ENCODE data around the gene RNF144A.

The RNF144A gene

GRCh38 chr2:6920743-6921064 is 3.5 kb downstream of the RNF144A start:
- no peak for TF ChIP-seq TAF1 (IDR thresholded peaks at IDR 0.05; ENCODE audit: borderline replicate concordance, insufficient read depth, low read length)
- TF ChIP-seq REST (IDR thresholded peaks at IDR 0.05; ENCODE audit: insufficient read depth in 1 of 2, low read depth in 2 of 2, low read length in 2 of 2), result no peak
- no peak for TF ChIP-seq FOXP2 (optimal IDR thresholded peaks at IDR 0.05; ENCODE audit: borderline replicate concordance, extremely low read depth, extremely low read length, insufficient read depth)
- TF ChIP-seq POLR2AphosphoS5 (IDR thresholded peaks at IDR 0.05; ENCODE audit: low read depth, low read length), result no peak
- no peak for TF ChIP-seq SIN3A (IDR thresholded peaks at IDR 0.05; ENCODE audit: borderline replicate concordance, insufficient read depth, low read length)

- TF ChIP-seq TAF1 (IDR thresholded peaks at IDR 0.05; ENCODE audit: borderline replicate concordance, insufficient read depth, low read length), result no peak
- TF ChIP-seq POLR2AphosphoS5 (IDR thresholded peaks at IDR 0.05; ENCODE audit: low read depth, low read length), result no peak
- TF ChIP-seq REST (IDR thresholded peaks at IDR 0.05; ENCODE audit: insufficient read depth in 1 of 2, low read depth in 2 of 2, low read length in 2 of 2), result no peak
- no peak for TF ChIP-seq SIN3A (IDR thresholded peaks at IDR 0.05; ENCODE audit: borderline replicate concordance, insufficient read depth, low read length)
- no peak for TF ChIP-seq FOXP2 (optimal IDR thresholded peaks at IDR 0.05; ENCODE audit: borderline replicate concordance, extremely low read depth, extremely low read length, insufficient read depth)
These were observed 4.2 kb downstream of the RNF144A start for GRCh38 chr2:6921321-6921922.

GRCh38 chr2:6922201-6922656 is 5.0 kb downstream of the RNF144A start:
- TF ChIP-seq REST (IDR thresholded peaks at IDR 0.05; ENCODE audit: insufficient read depth in 1 of 2, low read depth in 2 of 2, low read length in 2 of 2) (no peak), FOXP2 (optimal IDR thresholded peaks at IDR 0.05; ENCODE audit: borderline replicate concordance, extremely low read depth, extremely low read length, insufficient read depth) (no peak), POLR2AphosphoS5 (IDR thresholded peaks at IDR 0.05; ENCODE audit: low read depth, low read length) (no peak), TAF1 (IDR thresholded peaks at IDR 0.05; ENCODE audit: borderline replicate concordance, insufficient read depth, low read length) (no peak), SIN3A (IDR thresholded peaks at IDR 0.05; ENCODE audit: borderline replicate concordance, insufficient read depth, low read length) (no peak)

- TF ChIP-seq TAF1 (IDR thresholded peaks at IDR 0.05; ENCODE audit: borderline replicate concordance, insufficient read depth, low read length), result no peak
- TF ChIP-seq SIN3A (IDR thresholded peaks at IDR 0.05; ENCODE audit: borderline replicate concordance, insufficient read depth, low read length), result no peak
These were observed 6.1 kb downstream of the RNF144A start for GRCh38 chr2:6923319-6923718.

- no peak for TF ChIP-seq FOXP2 (optimal IDR thresholded peaks at IDR 0.05; ENCODE audit: borderline replicate concordance, extremely low read depth, extremely low read length, insufficient read depth)
- TF ChIP-seq POLR2AphosphoS5 (IDR thresholded peaks at IDR 0.05; ENCODE audit: low read depth, low read length), result no peak
- no peak for TF ChIP-seq TAF1 (IDR thresholded peaks at IDR 0.05; ENCODE audit: borderline replicate concordance, insufficient read depth, low read length)
- no peak for TF ChIP-seq SIN3A (IDR thresholded peaks at IDR 0.05; ENCODE audit: borderline replicate concordance, insufficient read depth, low read length)
- TF ChIP-seq REST (IDR thresholded peaks at IDR 0.05; ENCODE audit: insufficient read depth in 1 of 2, low read depth in 2 of 2, low read length in 2 of 2), result no peak
These were observed 7.1 kb downstream of the RNF144A start for GRCh38 chr2:6924101-6924923.
